Measurements from ENCODE around the gene WDR90. TPM values are rescaled to one million over a fixed set of nuclear protein-coding genes. Genes with fewer than 3 reads are reported as not detected.
A peak's percentile ranks its signal among the peaks of the same experiment; 100 is the strongest.

The WDR90 gene
- total and polyA plus RNA-seq, 3 donors from 2014 or later = 102 to 195 (median 155) TPM

DNA sequence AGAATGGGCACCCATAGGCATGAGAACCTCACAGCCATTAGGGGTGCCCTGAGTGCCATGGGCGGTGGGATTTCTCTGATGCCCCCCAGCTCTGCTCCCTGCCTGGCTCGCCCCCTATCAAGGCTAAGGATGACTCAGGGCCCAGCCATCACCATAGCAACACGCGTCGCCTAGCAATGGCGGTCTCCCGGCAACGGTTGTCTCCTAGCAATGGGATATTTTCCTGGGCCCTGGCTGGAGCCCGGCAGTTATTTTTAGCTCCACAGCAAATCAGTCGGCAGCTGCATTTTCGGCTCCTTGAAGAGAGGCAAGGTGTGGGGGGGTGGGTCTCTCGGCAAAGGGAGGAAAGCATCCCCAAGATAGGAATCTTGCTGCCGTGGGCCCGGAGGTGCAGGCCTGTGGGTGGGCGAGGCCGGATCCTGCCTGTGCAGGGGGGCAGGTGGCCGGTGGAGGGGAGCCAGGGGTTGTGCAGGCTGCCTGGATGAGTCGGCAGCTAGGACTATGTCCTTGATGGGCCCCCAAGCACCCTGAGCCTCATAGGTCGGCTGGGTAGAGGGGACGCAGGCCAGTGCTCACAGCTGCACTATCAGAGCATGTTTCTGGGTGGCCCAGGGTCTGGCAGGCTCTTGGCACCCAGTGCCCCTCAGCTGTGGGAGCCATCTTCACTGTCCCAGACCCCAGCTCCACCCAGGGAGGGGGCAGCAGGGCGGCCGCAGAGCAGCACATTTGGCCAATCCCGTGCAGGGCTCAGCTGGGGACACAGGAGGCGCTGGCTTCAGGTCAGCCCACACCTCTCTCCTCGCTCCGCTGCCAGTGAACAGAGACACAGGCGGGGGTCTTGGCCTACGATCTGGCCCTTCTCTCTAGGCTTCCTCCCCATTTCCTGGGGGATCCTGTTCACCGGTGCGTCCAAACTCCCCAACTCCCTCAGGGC is 60.7 kb downstream of the WDR90 start:
- Histone ChIP-seq H3K27ac (no peak overlapping the region), H3K4me1 (peaks cover 12% of the 10 kb centered on the region), H3K27me3 (no peaks in the 10 kb centered on the region), H3K9me3 (no peaks in the 10 kb centered on the region), H3K36me3 (ENCODE audit: low read depth, missing control alignments) (no peaks in the 10 kb centered on the region), H3K4me3 (no peak overlapping the region)
- 23 to 27% methylated on average over 14 to 30 of the region's 30 CpGs for WGBS, 2 donors
- intact Hi-C loops (cut with DNase I; ENCODE audit: low total_unique reads) = no loop called here
- TF ChIP-seq, protein P1, sequence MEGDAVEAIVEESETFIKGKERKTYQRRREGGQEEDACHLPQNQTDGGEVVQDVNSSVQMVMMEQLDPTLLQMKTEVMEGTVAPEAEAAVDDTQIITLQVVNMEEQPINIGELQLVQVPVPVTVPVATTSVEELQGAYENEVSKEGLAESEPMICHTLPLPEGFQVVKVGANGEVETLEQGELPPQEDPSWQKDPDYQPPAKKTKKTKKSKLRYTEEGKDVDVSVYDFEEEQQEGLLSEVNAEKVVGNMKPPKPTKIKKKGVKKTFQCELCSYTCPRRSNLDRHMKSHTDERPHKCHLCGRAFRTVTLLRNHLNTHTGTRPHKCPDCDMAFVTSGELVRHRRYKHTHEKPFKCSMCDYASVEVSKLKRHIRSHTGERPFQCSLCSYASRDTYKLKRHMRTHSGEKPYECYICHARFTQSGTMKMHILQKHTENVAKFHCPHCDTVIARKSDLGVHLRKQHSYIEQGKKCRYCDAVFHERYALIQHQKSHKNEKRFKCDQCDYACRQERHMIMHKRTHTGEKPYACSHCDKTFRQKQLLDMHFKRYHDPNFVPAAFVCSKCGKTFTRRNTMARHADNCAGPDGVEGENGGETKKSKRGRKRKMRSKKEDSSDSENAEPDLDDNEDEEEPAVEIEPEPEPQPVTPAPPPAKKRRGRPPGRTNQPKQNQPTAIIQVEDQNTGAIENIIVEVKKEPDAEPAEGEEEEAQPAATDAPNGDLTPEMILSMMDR (IDR thresholded peaks at IDR 0.05) = no peak
- no peak for TF ChIP-seq POLR2A (IDR thresholded peaks at IDR 0.05)
- DNase-seq = peak; percentile 71

- no peaks in the 10 kb centered on the region for H3K9me3 ChIP-seq
- intact Hi-C loops (cut with DNase I; ENCODE audit: low total_unique reads) = no loop called here
- peaks cover 12% of the 10 kb centered on the region for H3K4me1 ChIP-seq
- 48 to 70% methylated on average over 3 to 21 of the region's 21 CpGs for WGBS, 2 donors
- no peak for DNase-seq
- H3K27ac ChIP-seq = no peak overlapping the region
- H3K27me3 ChIP-seq = no peaks in the 10 kb centered on the region
- TF ChIP-seq, protein P1 (IDR thresholded peaks at IDR 0.05) = no peak
- no peak for TF ChIP-seq POLR2A (IDR thresholded peaks at IDR 0.05)
- no peak overlapping the region for H3K4me3 ChIP-seq
- no peaks in the 10 kb centered on the region for H3K36me3 ChIP-seq (ENCODE audit: low read depth, missing control alignments)
Observed at GRCh38 chr16:710500-711075, 61.4 kb downstream of the WDR90 start.

DNA sequence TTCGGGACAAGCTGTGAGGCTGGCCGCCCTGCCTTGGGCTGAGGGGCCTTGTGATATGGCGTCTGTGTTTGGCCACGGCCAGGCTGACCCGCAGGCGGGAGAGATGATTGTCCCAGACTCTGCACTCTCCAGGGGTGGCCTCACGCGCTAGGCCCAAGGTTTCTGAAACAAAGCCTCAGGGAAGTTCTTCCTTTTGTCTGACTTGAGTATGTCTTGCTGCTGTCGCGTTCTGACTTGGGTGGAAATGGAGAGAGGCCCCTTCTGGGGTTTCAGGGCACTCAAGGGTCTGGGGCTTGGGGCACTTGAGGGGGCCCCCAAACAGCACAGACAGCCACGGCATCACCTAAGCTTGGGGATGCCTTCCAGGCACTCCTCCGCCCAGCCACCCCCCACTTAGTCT is 61.9 kb downstream of the WDR90 start:
- no peak for TF ChIP-seq POLR2A (IDR thresholded peaks at IDR 0.05)
- TF ChIP-seq, protein P1 (IDR thresholded peaks at IDR 0.05) = no peak

GRCh38 chr16:711548-712320 is 62.6 kb downstream of the WDR90 start:
- no peak overlapping the region for H3K27ac ChIP-seq
- no peaks in the 10 kb centered on the region for H3K9me3 ChIP-seq
- TF ChIP-seq, protein P1 (IDR thresholded peaks at IDR 0.05) = peak; percentile 57 to 89 (median 82)
- no peak for TF ChIP-seq POLR2A (IDR thresholded peaks at IDR 0.05)
- H3K4me1 ChIP-seq = peaks cover 22% of the 10 kb centered on the region
- H3K4me3 ChIP-seq = no peak overlapping the region
- no peaks in the 10 kb centered on the region for H3K36me3 ChIP-seq (ENCODE audit: low read depth, missing control alignments)
- peak; percentile 72 for DNase-seq
- WGBS, 2 donors = 23 to 33% methylated on average over 18 to 25 of the region's 25 CpGs
- intact Hi-C loops (cut with DNase I; ENCODE audit: low total_unique reads) = no loop called here
- H3K27me3 ChIP-seq = no peaks in the 10 kb centered on the region

More for the DNA sequence above, 61.9 kb downstream of the WDR90 start:
- DNase-seq = no peak
- Histone ChIP-seq H3K9me3 (no peaks in the 10 kb centered on the region), H3K4me3 (no peak overlapping the region), H3K27me3 (no peaks in the 10 kb centered on the region), H3K4me1 (peaks cover 15% of the 10 kb centered on the region), H3K27ac (no peak overlapping the region), H3K36me3 (ENCODE audit: low read depth, missing control alignments) (no peaks in the 10 kb centered on the region)
- intact Hi-C loops (cut with DNase I; ENCODE audit: low total_unique reads) = no loop called here
- 76 to 81% methylated on average over 4 to 12 of the region's 12 CpGs for WGBS, 2 donors
